Urinary bladder (tissue), 4 donors: ENCODE data around the gene EGR1. TPM values are rescaled to one million over a fixed set of nuclear protein-coding genes. Genes with fewer than 3 reads are reported as not detected.
"Not testable (repeated sequence)": the region's sequence is repeated elsewhere in the genome, so short reads cannot be mapped to it uniquely, and the experiment has no call there.

Experiments
- DNase-seq: peaks from one replicate; pipeline ENCODE4 v3.0.0-alpha.2; 2015; ENCODE audit errors: extremely low spot score
- H3K27ac ChIP-seq: one replicate; pipeline ENCODE4 v1.5.1; 2013; ENCODE audit warnings: low read depth, mild to moderate bottlenecking, moderate library complexity
- H3K36me3 ChIP-seq: one replicate; pipeline ENCODE4 v1.6.1; 2013; ENCODE audit warnings: mild to moderate bottlenecking, moderate library complexity; ENCODE audit not compliant: insufficient read depth
- H3K4me1 ChIP-seq: one replicate; pipeline ENCODE4 v1.6.1; 2013; ENCODE audit warnings: mild to moderate bottlenecking, moderate library complexity; ENCODE audit not compliant: insufficient read depth
- H3K4me3 ChIP-seq: one replicate; pipeline ENCODE4 v1.5.1; 2013; ENCODE audit warnings: low read depth, low read length
- WGBS: extraction: QIAGEN DNeasy Blood & Tissue Kit; methylation state at CpG from one replicate; pipeline ENCODE4 v1.1.7; 2013; 5-methylcytosine and 5-hydroxymethylcytosine counted together
- polyA plus RNA-seq: library from polyadenylated mRNA; stranded (reverse); fragments of 200-250 nt; gene quantifications from one replicate; pipeline ENCODE4 v1.2.3, GENCODE V29; 2013
- total RNA-seq: library from RNA; depleted of rRNA; stranded (reverse); fragments of >200 nt; gene quantifications from one replicate; pipeline ENCODE4 v1.2.3, GENCODE V29; 2014
- donor health status: healthy with polysubstance abuse.
- donor health status: healthy.

EGR1 gene
- total and polyA plus RNA-seq, 2 donors: 12.8 to 438 TPM

GRCh38 chr5:138495351-138495750 is 30.1 kb downstream of the EGR1 start:
- WGBS: 87% methylated on average over 7 of the region's 7 CpGs
- Histone ChIP-seq H3K4me3 (no peak overlapping the region), H3K27ac (no peak overlapping the region), H3K36me3 (no peaks in the 10 kb centered on the region), H3K4me1 (peaks cover 2% of the 10 kb centered on the region)
- no peak for DNase-seq

GRCh38 chr5:138498376-138498775 is 33.1 kb downstream of the EGR1 start:
- 42% methylated on average over 4 of the region's 4 CpGs for WGBS
- H3K4me1 ChIP-seq: no peaks in the 10 kb centered on the region
- DNase-seq: no peak
- H3K36me3 ChIP-seq: no peaks in the 10 kb centered on the region
- no peak overlapping the region for H3K27ac ChIP-seq
- no peak overlapping the region for H3K4me3 ChIP-seq

GRCh38 chr5:138502121-138502520 is 36.8 kb downstream of the EGR1 start:
- Histone ChIP-seq H3K36me3 (no peaks in the 10 kb centered on the region), H3K4me1 (no peaks in the 10 kb centered on the region), H3K4me3 (no peak overlapping the region), H3K27ac (no peak overlapping the region)
- WGBS: 75% methylated on average over 4 of the region's 4 CpGs
- no peak for DNase-seq

GRCh38 chr5:138502521-138502920 is 37.2 kb downstream of the EGR1 start:
- WGBS: 83% methylated on average over 11 of the region's 11 CpGs
- no peak for DNase-seq
- Histone ChIP-seq H3K4me1 (no peaks in the 10 kb centered on the region), H3K27ac (no peak overlapping the region), H3K36me3 (peaks cover under 1% of the 10 kb centered on the region), H3K4me3 (no peak overlapping the region)

- Histone ChIP-seq H3K36me3 (peaks cover 1% of the 10 kb centered on the region), H3K4me1 (no peaks in the 10 kb centered on the region), H3K27ac (no peak overlapping the region), H3K4me3 (no peak overlapping the region)
- 28% methylated on average over 6 of the region's 6 CpGs for WGBS
- no peak for DNase-seq
These were observed 38.4 kb downstream of the EGR1 start for GRCh38 chr5:138503487-138504270.

- 39% methylated on average over 4 of the region's 4 CpGs for WGBS
These were observed 39.5 kb downstream of the EGR1 start for GRCh38 chr5:138504799-138505198.

GRCh38 chr5:138506370-138507306 is 41.4 kb downstream of the EGR1 start:
- Histone ChIP-seq H3K27ac (no peak overlapping the region), H3K4me3 (no peak overlapping the region), H3K36me3 (peaks cover 1% of the 10 kb centered on the region), H3K4me1 (no peaks in the 10 kb centered on the region)
- no peak for DNase-seq
- 80% methylated on average over 10 of the region's 10 CpGs for WGBS

More at GRCh38 chr5:138504799-138505198, 39.5 kb downstream of the EGR1 start:
- no peaks in the 10 kb centered on the region for H3K4me1 ChIP-seq
- peak; percentile 62 for DNase-seq
- H3K4me3 ChIP-seq: no peak overlapping the region
- H3K27ac ChIP-seq: no peak overlapping the region
- H3K36me3 ChIP-seq: peaks cover 1% of the 10 kb centered on the region

- not testable (repeated sequence) for H3K36me3 ChIP-seq, H3K4me1 ChIP-seq, H3K4me3 ChIP-seq, DNase-seq, H3K27ac ChIP-seq
- WGBS: 85% methylated on average over 8 of the region's 8 CpGs
These were observed 42.2 kb downstream of the EGR1 start for GRCh38 chr5:138507485-138507884.

- no peak overlapping the region for H3K4me3 ChIP-seq
- H3K4me1 ChIP-seq: no peaks in the 10 kb centered on the region
- no peak overlapping the region for H3K27ac ChIP-seq
- H3K36me3 ChIP-seq: peaks cover 5% of the 10 kb centered on the region
- no peak for DNase-seq
- 55% methylated on average over 3 of the region's 3 CpGs for WGBS
These were observed 43.7 kb downstream of the EGR1 start for GRCh38 chr5:138508958-138509357.

GRCh38 chr5:138514021-138514420 is 48.7 kb downstream of the EGR1 start:
- no peak overlapping the region for H3K27ac ChIP-seq
- H3K4me1 ChIP-seq: no peaks in the 10 kb centered on the region
- H3K36me3 ChIP-seq: peaks cover 9% of the 10 kb centered on the region
- no peak for DNase-seq
- 100% methylated on average over 1 of the region's 1 CpG for WGBS
- H3K4me3 ChIP-seq: no peak overlapping the region

GRCh38 chr5:138515556-138516245 is 50.4 kb downstream of the EGR1 start:
- 86% methylated on average over 3 of the region's 3 CpGs for WGBS
- no peak overlapping the region for H3K4me3 ChIP-seq
- peaks cover 9% of the 10 kb centered on the region for H3K36me3 ChIP-seq
- H3K27ac ChIP-seq: no peak overlapping the region
- no peaks in the 10 kb centered on the region for H3K4me1 ChIP-seq
- DNase-seq: no peak

GRCh38 chr5:138517437-138517836 is 52.2 kb downstream of the EGR1 start:
- DNase-seq: no peak
- Histone ChIP-seq H3K4me1 (no peaks in the 10 kb centered on the region), H3K4me3 (no peak overlapping the region), H3K27ac (no peak overlapping the region), H3K36me3 (peaks cover 7% of the 10 kb centered on the region)
- WGBS: 96% methylated on average over 4 of the region's 4 CpGs
